Endothelial cell of umbilical vein (primary cell): ENCODE data around the gene RAB18.

ENCODE experiments used
- EZH2 ChIP-seq: IDR thresholded peaks from 2 replicates; pipeline ENCODE4 v1.6.1; 2012; ENCODE audit warnings: borderline replicate concordance, low read depth, mild to moderate bottlenecking, moderate library complexity, low read length, inconsistent platforms; ENCODE audit not compliant: severe bottlenecking
- FOS ChIP-seq: IDR thresholded peaks from 2 replicates; pipeline ENCODE4 v1.6.1; 2011; ENCODE audit warnings: mild to moderate bottlenecking, low read length, moderate library complexity, borderline replicate concordance; ENCODE audit not compliant: insufficient read depth
- GATA2 ChIP-seq: IDR thresholded peaks from 2 replicates; pipeline ENCODE4 v1.7.0; 2011; ENCODE audit warnings: low read depth, mild to moderate bottlenecking, moderate library complexity, mixed read lengths, low read length; ENCODE audit not compliant: insufficient read length, insufficient read depth
- POLR2AphosphoS5 ChIP-seq: IDR thresholded peaks from 2 replicates; pipeline ENCODE4 v1.6.1; 2012; ENCODE audit warnings: low read depth, mild to moderate bottlenecking, control low read depth, low read length, moderate library complexity; ENCODE audit not compliant: insufficient read depth
- TF ChIP-seq, protein P1 (sequence below), 2 donors: IDR thresholded peaks; 1 replicate in 1 of 2; 2 replicates in 1 of 2; pipeline ENCODE4 v1.5.1; 2011; ENCODE audit warnings: low read length in 2 of 2, mild to moderate bottlenecking in 2 of 2, moderate library complexity in 2 of 2, control low read depth in 1 of 2, inconsistent platforms in 1 of 2, low read depth in 1 of 2; ENCODE audit not compliant: insufficient read depth in 1 of 2; ENCODE audit errors: extremely low read depth in 1 of 2

DNA sequence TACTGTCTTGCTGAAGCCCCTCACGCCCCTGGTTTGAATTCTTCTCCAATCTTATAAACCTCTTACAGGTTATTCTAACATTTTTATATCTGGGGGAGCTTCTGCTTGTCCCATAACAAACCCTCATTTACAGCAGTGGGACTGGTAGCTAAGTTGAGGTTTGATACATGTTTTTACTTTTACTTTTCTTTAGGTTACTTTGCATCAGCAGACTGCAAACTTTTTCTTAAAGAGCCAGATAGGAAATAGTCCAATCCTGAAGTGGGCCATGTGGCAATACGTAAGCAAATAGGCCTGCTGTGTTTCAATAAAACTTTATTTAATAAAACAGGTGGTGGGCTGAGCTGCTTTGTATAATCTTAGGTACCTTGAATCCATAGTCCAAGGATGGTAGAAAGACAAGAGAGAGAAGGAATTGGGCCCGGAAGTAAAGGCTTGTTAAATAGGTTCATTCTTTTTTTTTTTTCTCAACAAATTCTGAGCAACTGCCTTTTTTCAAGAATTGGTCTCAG, 27.3 kb downstream of the RAB18 start:
- TF ChIP-seq, protein P1, sequence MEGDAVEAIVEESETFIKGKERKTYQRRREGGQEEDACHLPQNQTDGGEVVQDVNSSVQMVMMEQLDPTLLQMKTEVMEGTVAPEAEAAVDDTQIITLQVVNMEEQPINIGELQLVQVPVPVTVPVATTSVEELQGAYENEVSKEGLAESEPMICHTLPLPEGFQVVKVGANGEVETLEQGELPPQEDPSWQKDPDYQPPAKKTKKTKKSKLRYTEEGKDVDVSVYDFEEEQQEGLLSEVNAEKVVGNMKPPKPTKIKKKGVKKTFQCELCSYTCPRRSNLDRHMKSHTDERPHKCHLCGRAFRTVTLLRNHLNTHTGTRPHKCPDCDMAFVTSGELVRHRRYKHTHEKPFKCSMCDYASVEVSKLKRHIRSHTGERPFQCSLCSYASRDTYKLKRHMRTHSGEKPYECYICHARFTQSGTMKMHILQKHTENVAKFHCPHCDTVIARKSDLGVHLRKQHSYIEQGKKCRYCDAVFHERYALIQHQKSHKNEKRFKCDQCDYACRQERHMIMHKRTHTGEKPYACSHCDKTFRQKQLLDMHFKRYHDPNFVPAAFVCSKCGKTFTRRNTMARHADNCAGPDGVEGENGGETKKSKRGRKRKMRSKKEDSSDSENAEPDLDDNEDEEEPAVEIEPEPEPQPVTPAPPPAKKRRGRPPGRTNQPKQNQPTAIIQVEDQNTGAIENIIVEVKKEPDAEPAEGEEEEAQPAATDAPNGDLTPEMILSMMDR (IDR thresholded peaks at IDR 0.05; ENCODE audit: extremely low read depth in 1 of 2, insufficient read depth in 1 of 2, low read depth in 1 of 2, low read length in 2 of 2): no peak
- TF ChIP-seq EZH2 (no peak), FOS (no peak), GATA2 (no peak), POLR2AphosphoS5 (no peak)
